ENCODE data around the gene BMI1.

The BMI1 gene

DNA sequence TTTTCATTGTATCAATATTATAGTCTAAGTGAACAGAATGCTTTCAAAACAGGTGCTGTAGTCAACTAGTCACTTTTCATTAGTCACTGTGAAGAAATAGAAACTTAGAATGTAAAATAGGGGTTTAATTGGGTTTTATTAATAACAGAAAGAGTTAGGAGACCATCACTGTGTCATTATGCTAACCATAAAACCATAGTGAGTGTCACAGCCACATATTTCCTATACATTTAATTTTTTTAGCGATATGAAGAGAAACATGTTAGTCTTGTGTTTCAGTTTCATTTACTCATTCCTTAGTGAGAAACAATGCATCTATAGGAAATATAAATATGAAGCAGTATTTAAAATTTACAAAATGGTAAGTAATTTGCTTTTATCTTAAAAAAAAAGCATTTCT lies 46.6 kb downstream of the BMI1 start:
- no peak for DNase-seq (ENCODE audit: low read depth in 2 of 2)

DNA sequence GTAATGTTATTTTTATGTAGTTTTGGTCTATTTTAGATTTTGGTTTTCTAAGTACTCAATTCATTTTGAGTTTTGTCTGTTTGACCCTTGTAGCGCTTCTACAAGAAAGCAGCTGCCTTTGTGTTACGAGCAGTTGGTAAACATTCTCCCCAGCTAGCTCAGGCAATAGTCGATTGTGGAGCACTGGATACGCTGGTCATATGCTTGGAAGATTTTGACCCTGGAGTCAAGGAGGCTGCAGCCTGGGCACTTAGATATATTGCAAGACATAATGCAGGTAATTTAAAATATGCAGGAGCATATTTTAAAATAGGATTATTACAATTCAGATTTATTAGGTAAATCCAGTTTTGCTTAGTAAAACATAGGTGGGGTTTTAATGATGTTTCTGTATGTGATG lies 47.5 kb downstream of the BMI1 start:
- no peak for DNase-seq (ENCODE audit: low read depth in 2 of 2)

DNA sequence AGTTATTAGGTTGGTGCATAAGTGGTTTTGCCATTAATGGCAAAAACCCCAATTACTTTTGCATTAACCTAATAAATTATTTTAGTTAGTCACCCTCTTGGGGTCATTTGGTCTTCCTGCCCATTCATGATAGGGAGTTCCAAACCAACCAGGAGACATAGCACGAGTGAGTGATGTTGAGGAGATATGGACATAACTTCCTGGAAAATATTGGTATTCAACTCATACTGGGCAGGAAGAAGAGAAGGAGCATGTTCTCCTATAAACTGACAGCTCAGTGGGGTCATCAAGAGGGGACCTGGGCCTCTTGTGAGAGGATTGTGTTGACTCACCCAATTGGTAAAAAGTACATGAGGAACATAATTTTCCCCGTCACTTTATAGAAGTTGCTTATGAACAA lies 48.1 kb downstream of the BMI1 start:
- DNase-seq (ENCODE audit: low read depth in 2 of 2), result no peak

DNA sequence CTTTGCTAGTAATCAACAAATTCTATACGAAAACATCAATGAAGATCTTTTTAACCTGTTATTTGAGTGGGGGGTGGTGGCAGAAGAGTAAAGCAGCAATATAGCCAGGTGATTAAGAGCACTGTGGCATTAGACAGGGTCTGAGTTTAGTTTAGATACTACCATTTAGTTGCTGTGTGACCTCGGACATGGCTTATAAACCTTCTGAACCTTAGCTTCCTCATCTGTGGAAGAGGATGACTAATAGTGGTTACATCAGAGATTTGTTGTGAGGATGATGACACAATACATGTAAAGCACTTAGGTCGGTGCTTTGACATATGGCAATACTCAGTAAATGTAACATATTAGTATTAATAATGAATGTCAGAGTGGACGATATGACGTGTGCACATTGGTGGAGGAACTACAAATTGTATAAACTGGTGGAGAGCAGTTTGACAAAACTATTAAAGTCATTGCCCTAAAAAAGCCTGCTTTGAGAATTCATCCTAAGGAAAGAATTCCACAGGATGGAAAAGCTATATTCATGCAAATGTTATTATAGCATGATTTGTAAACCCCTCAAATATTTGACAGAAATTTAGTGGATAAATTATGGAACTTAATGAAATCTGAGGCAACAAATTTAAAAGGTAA lies 48.7 kb downstream of the BMI1 start:
- no peak for DNase-seq (ENCODE audit: low read depth in 2 of 2)

DNA sequence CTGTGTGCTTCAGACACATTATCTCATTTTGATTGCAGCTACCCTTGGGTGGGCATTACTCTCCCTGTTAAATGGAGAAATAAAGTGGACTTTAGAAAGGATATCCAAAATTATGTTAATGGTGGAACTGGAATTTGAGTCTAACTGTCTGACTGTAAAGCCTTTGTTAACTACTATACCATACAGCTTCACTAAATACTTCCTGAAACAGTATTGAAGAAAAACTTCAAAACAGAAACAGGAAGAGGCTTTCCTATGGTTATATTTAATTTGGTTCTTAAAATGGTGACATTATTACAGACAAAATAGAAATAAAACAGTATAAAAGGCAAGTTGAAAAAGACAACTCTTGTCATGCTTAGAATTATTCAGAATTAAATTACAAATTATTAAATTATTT lies 49.4 kb downstream of the BMI1 start:
- no peak for DNase-seq (ENCODE audit: low read depth in 2 of 2)

DNA sequence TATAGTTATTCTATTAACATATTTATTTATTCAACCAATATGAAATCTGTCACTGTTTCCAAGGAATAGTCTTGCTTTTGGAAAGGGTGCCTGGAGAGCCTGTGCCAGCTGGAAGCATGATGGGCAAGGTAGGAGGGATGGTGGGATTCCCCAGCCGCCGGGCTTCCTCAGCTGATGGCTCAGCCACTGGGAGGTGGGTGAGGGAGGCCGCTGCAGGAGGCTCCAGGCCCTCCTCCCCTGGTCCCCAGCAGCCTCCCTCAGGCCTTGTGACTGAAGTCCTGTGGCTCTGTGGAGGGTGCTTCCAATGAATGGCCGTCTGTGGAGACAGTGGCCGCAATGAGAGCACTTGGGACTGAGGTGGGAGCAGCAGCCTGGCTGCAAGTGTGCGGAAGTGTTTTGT lies 51.4 kb downstream of the BMI1 start:
- no peak for DNase-seq (ENCODE audit: low read depth in 2 of 2)

DNA sequence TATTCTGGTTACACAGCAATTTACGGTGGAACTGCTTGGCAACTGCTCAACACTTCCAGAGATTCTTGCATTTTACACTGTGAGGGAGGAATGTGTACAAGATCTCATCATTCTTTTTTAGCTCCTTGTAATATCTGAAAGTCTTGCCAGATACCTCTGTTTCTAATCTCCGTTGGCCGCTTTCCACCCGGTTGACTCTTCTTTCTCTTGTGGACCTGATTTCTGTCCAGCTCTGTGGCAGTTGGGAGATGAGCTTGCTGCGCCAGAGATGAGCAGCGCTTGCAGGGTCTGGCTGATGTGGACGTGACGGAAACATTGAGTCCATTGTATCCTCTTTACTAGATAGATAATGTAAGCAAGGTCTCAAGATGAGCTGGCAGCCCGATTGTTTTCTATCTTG lies 52.0 kb downstream of the BMI1 start:
- no peak for DNase-seq (ENCODE audit: low read depth in 2 of 2)

DNA sequence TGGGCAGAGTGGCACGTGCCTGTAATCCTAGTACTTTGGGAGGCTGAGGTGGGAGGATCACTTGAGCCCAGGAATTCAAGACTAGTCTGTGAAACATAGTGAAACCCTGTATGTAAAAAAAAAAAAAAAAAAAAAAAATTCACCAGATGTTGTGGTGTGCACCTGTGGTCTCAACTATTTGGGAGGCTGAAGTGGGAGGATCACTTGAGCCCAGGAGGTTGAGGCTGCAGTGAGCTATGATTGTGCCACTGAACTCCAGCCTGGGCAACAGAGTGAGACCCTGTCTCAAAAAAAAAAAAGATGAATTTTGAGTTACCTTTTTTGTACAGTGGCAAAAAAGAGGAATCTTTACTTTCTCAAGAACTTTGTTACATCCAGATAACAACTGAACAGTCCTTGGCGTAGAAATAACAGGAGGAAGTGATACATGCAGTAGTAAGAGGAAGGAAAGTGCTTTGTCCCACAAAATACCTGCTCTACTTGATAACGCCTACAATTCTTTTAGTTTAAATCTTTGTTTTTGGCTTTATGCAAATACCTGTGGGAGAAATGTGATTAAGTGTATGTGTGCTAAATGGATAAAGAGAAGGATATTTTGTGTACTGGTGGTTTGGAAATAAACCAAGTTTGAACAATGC lies 53.7 kb downstream of the BMI1 start:
- DNase-seq (ENCODE audit: low read depth in 2 of 2), result no peak

DNA sequence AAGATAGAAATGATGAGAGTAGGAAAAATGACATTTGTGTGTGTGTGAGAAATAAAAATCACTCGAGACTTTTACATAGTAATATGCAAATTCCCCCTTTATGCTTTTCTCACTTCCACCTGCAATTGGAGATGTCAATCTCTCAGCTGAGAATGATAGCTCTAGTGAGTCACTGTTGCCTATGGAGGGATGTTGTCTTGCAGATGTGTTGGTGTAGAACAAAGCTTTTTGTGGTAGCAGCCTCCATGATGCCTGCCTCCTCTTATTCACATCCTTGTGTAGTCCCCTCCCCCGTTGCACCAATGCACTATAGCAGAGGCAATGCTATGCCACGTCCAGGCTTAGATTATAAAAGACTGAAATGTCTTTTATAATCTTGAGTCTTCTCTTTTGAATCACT lies 58.2 kb downstream of the BMI1 start:
- DNase-seq (ENCODE audit: low read depth in 2 of 2), result no peak

All from stimulated activated CD8-positive, alpha-beta memory T cell treated with anti-CD3 and anti-CD28 coated beads, Interleukin-7, amount 100 ng/mL, for 1 hour (primary cell).